DOHH2 (cell line): ENCODE data around the gene SLC35E3.

ENCODE experiments used
- EZH2phosphoT487 ChIP-seq: fragments of 200-600 bp; sonication (generic); IDR thresholded peaks from 2 replicates; pipeline ENCODE4 v1.6.1; 2017; ENCODE audit warnings: borderline replicate concordance, mild to moderate bottlenecking, antibody characterized with exemption, low read length, moderate library complexity, mixed read lengths
- TF ChIP-seq, protein P1 (sequence below): fragments of 200-600 bp; sonication (generic); IDR thresholded peaks from one replicate; pipeline ENCODE4 v1.5.1; 2014; ENCODE audit warnings: antibody characterized with exemption, mild to moderate bottlenecking, low read depth, low read length; ENCODE audit not compliant: poor library complexity, severe bottlenecking

DNA sequence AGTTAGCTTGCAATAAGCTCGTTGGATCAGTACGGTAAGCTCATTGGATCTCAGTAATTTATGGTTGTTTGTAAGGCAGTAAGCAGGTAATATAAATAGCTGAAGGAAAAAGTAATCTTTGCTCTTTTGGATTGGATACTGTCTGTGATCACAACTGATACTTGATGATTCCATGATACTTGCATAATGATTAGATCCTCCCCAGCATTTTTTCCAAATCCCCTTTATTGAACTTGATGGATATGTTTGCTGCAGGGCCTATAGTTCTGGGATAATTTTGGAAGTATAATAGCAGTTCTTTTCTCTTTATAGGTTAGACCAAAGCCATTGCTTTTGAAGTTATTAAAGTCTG lies 67.2 kb downstream of the SLC35E3 start:
- TF ChIP-seq, protein P1, sequence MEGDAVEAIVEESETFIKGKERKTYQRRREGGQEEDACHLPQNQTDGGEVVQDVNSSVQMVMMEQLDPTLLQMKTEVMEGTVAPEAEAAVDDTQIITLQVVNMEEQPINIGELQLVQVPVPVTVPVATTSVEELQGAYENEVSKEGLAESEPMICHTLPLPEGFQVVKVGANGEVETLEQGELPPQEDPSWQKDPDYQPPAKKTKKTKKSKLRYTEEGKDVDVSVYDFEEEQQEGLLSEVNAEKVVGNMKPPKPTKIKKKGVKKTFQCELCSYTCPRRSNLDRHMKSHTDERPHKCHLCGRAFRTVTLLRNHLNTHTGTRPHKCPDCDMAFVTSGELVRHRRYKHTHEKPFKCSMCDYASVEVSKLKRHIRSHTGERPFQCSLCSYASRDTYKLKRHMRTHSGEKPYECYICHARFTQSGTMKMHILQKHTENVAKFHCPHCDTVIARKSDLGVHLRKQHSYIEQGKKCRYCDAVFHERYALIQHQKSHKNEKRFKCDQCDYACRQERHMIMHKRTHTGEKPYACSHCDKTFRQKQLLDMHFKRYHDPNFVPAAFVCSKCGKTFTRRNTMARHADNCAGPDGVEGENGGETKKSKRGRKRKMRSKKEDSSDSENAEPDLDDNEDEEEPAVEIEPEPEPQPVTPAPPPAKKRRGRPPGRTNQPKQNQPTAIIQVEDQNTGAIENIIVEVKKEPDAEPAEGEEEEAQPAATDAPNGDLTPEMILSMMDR: no peak
- TF ChIP-seq EZH2phosphoT487: no peak
